ENCODE data around the gene IL1RAPL2.

Gene IL1RAPL2

GRCh38 chrX:105565856-105566255 lies 999.9 kb downstream of the IL1RAPL2 start:
- Histone ChIP-seq H3K9ac (ENCODE audit: insufficient read length) (no peak overlapping the region), H3K9me3 (ENCODE audit: low read depth, low read length) (no peaks in the 10 kb centered on the region), H3K4me3 (no peak overlapping the region), H3K36me3 (ENCODE audit: insufficient read depth, low read length) (no peaks in the 10 kb centered on the region), H3K27ac (no peak overlapping the region)
- DNase-seq (ENCODE audit: low read depth, low spot score) = no peak
- TF ChIP-seq FOXP2 (optimal IDR thresholded peaks at IDR 0.05; ENCODE audit: control extremely low read depth, extremely low read length, insufficient read depth) = no peak
- TF ChIP-seq EZH2 (IDR thresholded peaks at IDR 0.05) = no peak
- TF ChIP-seq POLR2AphosphoS5 (IDR thresholded peaks at IDR 0.05; ENCODE audit: borderline replicate concordance, low read depth, low read length) = no peak

- TF ChIP-seq EZH2 (IDR thresholded peaks at IDR 0.05) (no peak), POLR2AphosphoS5 (IDR thresholded peaks at IDR 0.05; ENCODE audit: borderline replicate concordance, low read depth, low read length) (no peak), FOXP2 (optimal IDR thresholded peaks at IDR 0.05; ENCODE audit: control extremely low read depth, extremely low read length, insufficient read depth) (no peak)
- Histone ChIP-seq H3K9me3 (ENCODE audit: low read depth, low read length) (no peaks in the 10 kb centered on the region), H3K27ac (no peak overlapping the region), H3K4me3 (no peak overlapping the region), H3K9ac (ENCODE audit: insufficient read length) (no peak overlapping the region), H3K36me3 (ENCODE audit: insufficient read depth, low read length) (no peaks in the 10 kb centered on the region)
- DNase-seq (ENCODE audit: low read depth, low spot score) = no peak
Measured at GRCh38 chrX:105567082-105567481, 1001.1 kb downstream of the IL1RAPL2 start.

GRCh38 chrX:105608745-105609144 lies 1042.7 kb downstream of the IL1RAPL2 start:
- Histone ChIP-seq H3K4me3 (no peak overlapping the region), H3K9ac (ENCODE audit: insufficient read length) (no peak overlapping the region), H3K36me3 (ENCODE audit: insufficient read depth, low read length) (no peaks in the 10 kb centered on the region), H3K27ac (no peak overlapping the region), H3K9me3 (ENCODE audit: low read depth, low read length) (no peaks in the 10 kb centered on the region)
- no peak for TF ChIP-seq EZH2 (IDR thresholded peaks at IDR 0.05)
- TF ChIP-seq FOXP2 (optimal IDR thresholded peaks at IDR 0.05; ENCODE audit: control extremely low read depth, extremely low read length, insufficient read depth) = no peak
- no peak for TF ChIP-seq POLR2AphosphoS5 (IDR thresholded peaks at IDR 0.05; ENCODE audit: borderline replicate concordance, low read depth, low read length)
- no peak for DNase-seq (ENCODE audit: low read depth, low spot score)

GRCh38 chrX:105609530-105609929 lies 1043.5 kb downstream of the IL1RAPL2 start:
- Histone ChIP-seq H3K4me3 (no peak overlapping the region), H3K36me3 (ENCODE audit: insufficient read depth, low read length) (no peaks in the 10 kb centered on the region), H3K9ac (ENCODE audit: insufficient read length) (no peak overlapping the region), H3K27ac (no peak overlapping the region), H3K9me3 (ENCODE audit: low read depth, low read length) (no peaks in the 10 kb centered on the region)
- no peak for TF ChIP-seq EZH2 (IDR thresholded peaks at IDR 0.05)
- no peak for TF ChIP-seq FOXP2 (optimal IDR thresholded peaks at IDR 0.05; ENCODE audit: control extremely low read depth, extremely low read length, insufficient read depth)
- TF ChIP-seq POLR2AphosphoS5 (IDR thresholded peaks at IDR 0.05; ENCODE audit: borderline replicate concordance, low read depth, low read length) = no peak
- DNase-seq (ENCODE audit: low read depth, low spot score) = no peak

GRCh38 chrX:105610411-105610810 lies 1044.4 kb downstream of the IL1RAPL2 start:
- H3K4me3 ChIP-seq = no peak overlapping the region
- H3K27ac ChIP-seq = no peak overlapping the region
- H3K9me3 ChIP-seq (ENCODE audit: low read depth, low read length) = no peaks in the 10 kb centered on the region
- no peak for TF ChIP-seq EZH2 (IDR thresholded peaks at IDR 0.05)
- DNase-seq (ENCODE audit: low read depth, low spot score) = no peak
- H3K36me3 ChIP-seq (ENCODE audit: insufficient read depth, low read length) = no peaks in the 10 kb centered on the region
- no peak overlapping the region for H3K9ac ChIP-seq (ENCODE audit: insufficient read length)

- TF ChIP-seq POLR2AphosphoS5 (IDR thresholded peaks at IDR 0.05; ENCODE audit: borderline replicate concordance, low read depth, low read length) (no peak), EZH2 (IDR thresholded peaks at IDR 0.05) (no peak), FOXP2 (optimal IDR thresholded peaks at IDR 0.05; ENCODE audit: control extremely low read depth, extremely low read length, insufficient read depth) (no peak)
- Histone ChIP-seq H3K9ac (ENCODE audit: insufficient read length) (no peak overlapping the region), H3K27ac (no peak overlapping the region), H3K9me3 (ENCODE audit: low read depth, low read length) (no peaks in the 10 kb centered on the region), H3K4me3 (no peak overlapping the region), H3K36me3 (ENCODE audit: insufficient read depth, low read length) (no peaks in the 10 kb centered on the region)
- DNase-seq (ENCODE audit: low read depth, low spot score) = no peak
Measured at GRCh38 chrX:105618393-105619101, 1052.5 kb downstream of the IL1RAPL2 start.

DNA sequence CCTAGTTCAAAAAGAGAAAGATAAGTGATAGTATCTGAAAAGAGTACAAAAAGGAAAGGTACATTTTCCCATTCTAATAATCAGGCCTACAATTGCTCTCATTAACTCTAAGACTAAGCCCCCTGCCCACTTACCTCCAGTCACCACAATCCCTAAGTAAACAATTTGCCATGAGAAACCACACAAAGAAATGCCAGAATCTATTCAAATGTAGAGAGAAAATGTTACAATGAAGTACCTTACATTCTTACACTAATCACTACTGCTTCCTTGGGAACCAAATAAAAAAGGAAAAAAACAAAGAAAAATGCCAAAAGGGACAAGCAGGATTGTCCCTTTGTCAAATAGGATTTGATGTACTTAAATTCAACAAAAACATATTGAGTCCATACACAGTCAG lies 1068.2 kb downstream of the IL1RAPL2 start:
- DNase-seq (ENCODE audit: low read depth, low spot score) = no peak
- Histone ChIP-seq H3K36me3 (ENCODE audit: insufficient read depth, low read length) (no peaks in the 10 kb centered on the region), H3K9ac (ENCODE audit: insufficient read length) (no peak overlapping the region), H3K9me3 (ENCODE audit: low read depth, low read length) (no peaks in the 10 kb centered on the region), H3K27ac (no peak overlapping the region), H3K4me3 (no peak overlapping the region)
- no peak for TF ChIP-seq POLR2AphosphoS5 (IDR thresholded peaks at IDR 0.05; ENCODE audit: borderline replicate concordance, low read depth, low read length)
- no peak for TF ChIP-seq EZH2 (IDR thresholded peaks at IDR 0.05)
- TF ChIP-seq FOXP2 (optimal IDR thresholded peaks at IDR 0.05; ENCODE audit: control extremely low read depth, extremely low read length, insufficient read depth) = no peak

DNA sequence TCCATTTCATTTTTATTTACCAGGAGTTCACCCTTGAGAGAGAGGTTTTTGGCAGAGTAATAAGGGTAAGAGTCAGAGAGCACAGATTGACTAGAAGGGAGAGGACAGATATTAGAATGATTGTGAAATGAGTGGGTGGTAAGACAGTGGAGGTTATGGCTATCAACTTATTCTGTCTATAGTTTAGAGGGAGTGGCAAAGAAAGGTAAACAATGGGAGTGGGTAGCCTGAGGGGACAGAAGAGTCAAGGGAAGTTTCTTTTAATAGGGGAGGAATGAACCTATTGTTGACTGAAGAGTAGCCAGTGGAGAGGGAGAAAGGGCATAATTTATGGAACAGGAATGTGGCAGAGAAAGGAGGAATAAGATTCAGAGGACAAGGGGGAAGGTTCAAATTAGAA lies 1069.8 kb downstream of the IL1RAPL2 start:
- H3K27ac ChIP-seq = no peak overlapping the region
- H3K9me3 ChIP-seq (ENCODE audit: low read depth, low read length) = no peaks in the 10 kb centered on the region
- no peaks in the 10 kb centered on the region for H3K36me3 ChIP-seq (ENCODE audit: insufficient read depth, low read length)
- no peak for TF ChIP-seq EZH2 (IDR thresholded peaks at IDR 0.05)
- TF ChIP-seq FOXP2 (optimal IDR thresholded peaks at IDR 0.05; ENCODE audit: control extremely low read depth, extremely low read length, insufficient read depth) = no peak
- no peak for TF ChIP-seq POLR2AphosphoS5 (IDR thresholded peaks at IDR 0.05; ENCODE audit: borderline replicate concordance, low read depth, low read length)
- H3K4me3 ChIP-seq = no peak overlapping the region
- no peak for DNase-seq (ENCODE audit: low read depth, low spot score)
- H3K9ac ChIP-seq (ENCODE audit: insufficient read length) = no peak overlapping the region

DNA sequence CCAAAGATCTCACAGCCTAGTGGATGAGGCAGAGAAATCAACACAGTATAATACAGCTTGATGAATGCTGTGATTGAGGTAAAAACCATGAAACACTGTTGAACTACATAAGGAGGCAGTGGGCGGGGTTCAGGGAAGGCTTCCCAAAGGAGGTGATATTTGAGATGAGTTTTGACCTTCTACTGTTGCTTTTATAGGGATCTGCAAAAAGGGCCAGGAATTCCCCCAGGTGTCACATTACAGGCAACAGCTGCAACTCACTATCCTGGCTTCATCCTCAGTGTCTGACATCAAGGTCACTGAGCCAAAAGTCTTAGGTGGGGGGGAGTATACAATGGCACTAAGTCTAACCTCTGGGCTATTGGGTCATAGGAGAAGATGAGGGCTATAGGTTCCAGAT lies 1070.7 kb downstream of the IL1RAPL2 start:
- no peak overlapping the region for H3K4me3 ChIP-seq
- H3K9ac ChIP-seq (ENCODE audit: insufficient read length) = no peak overlapping the region
- H3K9me3 ChIP-seq (ENCODE audit: low read depth, low read length) = no peaks in the 10 kb centered on the region
- no peak for DNase-seq (ENCODE audit: low read depth, low spot score)
- H3K27ac ChIP-seq = no peak overlapping the region
- no peaks in the 10 kb centered on the region for H3K36me3 ChIP-seq (ENCODE audit: insufficient read depth, low read length)
- TF ChIP-seq FOXP2 (optimal IDR thresholded peaks at IDR 0.05; ENCODE audit: control extremely low read depth, extremely low read length, insufficient read depth) (no peak), POLR2AphosphoS5 (IDR thresholded peaks at IDR 0.05; ENCODE audit: borderline replicate concordance, low read depth, low read length) (no peak)
